Astrocyte (in vitro differentiated cells and primary cell): Measurements from ENCODE around the gene ADARB2.

Experiments
- CTCF ChIP-seq: IDR thresholded peaks from 2 replicates; pipeline ENCODE4 v1.5.1; 2011; ENCODE audit warnings: low read depth, mild to moderate bottlenecking, inconsistent platforms, low read length, moderate library complexity; ENCODE audit not compliant: insufficient read depth
- EZH2 ChIP-seq: IDR thresholded peaks from 2 replicates; pipeline ENCODE4 v1.6.1; 2012; ENCODE audit warnings: mild to moderate bottlenecking, low read length, inconsistent platforms; ENCODE audit not compliant: insufficient read depth

GRCh38 chr10:1543596-1543995, 193.7 kb downstream of the ADARB2 start:
- TF ChIP-seq CTCF (no peak), EZH2 (no peak)
